Astrocyte (in vitro differentiated cells and primary cell): ENCODE data around the gene ATPAF2.

Experiments used
- EZH2 ChIP-seq: IDR thresholded peaks from 2 replicates; pipeline ENCODE4 v1.6.1; 2012; ENCODE audit warnings: mild to moderate bottlenecking, low read length, inconsistent platforms; ENCODE audit not compliant: insufficient read depth
- TF ChIP-seq, protein P1 (sequence below): IDR thresholded peaks from 2 replicates; pipeline ENCODE4 v1.5.1; 2011; ENCODE audit warnings: low read depth, mild to moderate bottlenecking, inconsistent platforms, low read length, moderate library complexity; ENCODE audit not compliant: insufficient read depth

DNA sequence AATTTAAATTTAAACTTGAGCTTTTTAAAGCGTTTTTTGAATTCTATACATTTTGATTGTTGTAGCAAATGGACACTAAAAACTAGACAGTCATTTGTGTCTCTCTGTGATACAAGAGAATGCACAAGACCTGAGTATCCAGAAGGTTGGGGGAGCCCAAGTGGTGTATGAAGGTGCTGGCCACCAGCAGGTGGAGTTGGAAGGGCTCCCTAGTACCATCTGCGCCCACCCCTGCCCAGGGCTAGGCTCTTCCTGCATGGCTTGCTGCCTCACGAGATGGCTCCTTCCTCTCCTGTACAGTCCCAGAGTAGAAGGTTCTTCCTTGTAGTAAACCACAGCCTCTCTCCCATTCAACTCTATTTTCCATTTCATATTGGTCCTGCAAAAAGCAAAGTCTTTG is 17.2 kb upstream of the ATPAF2 start:
- TF ChIP-seq, protein P1, sequence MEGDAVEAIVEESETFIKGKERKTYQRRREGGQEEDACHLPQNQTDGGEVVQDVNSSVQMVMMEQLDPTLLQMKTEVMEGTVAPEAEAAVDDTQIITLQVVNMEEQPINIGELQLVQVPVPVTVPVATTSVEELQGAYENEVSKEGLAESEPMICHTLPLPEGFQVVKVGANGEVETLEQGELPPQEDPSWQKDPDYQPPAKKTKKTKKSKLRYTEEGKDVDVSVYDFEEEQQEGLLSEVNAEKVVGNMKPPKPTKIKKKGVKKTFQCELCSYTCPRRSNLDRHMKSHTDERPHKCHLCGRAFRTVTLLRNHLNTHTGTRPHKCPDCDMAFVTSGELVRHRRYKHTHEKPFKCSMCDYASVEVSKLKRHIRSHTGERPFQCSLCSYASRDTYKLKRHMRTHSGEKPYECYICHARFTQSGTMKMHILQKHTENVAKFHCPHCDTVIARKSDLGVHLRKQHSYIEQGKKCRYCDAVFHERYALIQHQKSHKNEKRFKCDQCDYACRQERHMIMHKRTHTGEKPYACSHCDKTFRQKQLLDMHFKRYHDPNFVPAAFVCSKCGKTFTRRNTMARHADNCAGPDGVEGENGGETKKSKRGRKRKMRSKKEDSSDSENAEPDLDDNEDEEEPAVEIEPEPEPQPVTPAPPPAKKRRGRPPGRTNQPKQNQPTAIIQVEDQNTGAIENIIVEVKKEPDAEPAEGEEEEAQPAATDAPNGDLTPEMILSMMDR = no peak
- TF ChIP-seq EZH2 = no peak
